VCaP (cell line): Measurements from ENCODE around the gene SKP1.
A peak's percentile ranks its signal among the peaks of the same experiment; 100 is the strongest.

Source experiments
- H3K27ac ChIP-seq: fragments of 450-650 bp; 2 replicates; pipeline ENCODE4 v1.5.1; 2017
- TF ChIP-seq, protein P1 (sequence below): fragments of 450-650 bp; conservative IDR thresholded peaks from 2 replicates; pipeline ENCODE4 v1.5.1; 2017; ENCODE audit warnings: mild to moderate bottlenecking, moderate library complexity

Gene SKP1

DNA sequence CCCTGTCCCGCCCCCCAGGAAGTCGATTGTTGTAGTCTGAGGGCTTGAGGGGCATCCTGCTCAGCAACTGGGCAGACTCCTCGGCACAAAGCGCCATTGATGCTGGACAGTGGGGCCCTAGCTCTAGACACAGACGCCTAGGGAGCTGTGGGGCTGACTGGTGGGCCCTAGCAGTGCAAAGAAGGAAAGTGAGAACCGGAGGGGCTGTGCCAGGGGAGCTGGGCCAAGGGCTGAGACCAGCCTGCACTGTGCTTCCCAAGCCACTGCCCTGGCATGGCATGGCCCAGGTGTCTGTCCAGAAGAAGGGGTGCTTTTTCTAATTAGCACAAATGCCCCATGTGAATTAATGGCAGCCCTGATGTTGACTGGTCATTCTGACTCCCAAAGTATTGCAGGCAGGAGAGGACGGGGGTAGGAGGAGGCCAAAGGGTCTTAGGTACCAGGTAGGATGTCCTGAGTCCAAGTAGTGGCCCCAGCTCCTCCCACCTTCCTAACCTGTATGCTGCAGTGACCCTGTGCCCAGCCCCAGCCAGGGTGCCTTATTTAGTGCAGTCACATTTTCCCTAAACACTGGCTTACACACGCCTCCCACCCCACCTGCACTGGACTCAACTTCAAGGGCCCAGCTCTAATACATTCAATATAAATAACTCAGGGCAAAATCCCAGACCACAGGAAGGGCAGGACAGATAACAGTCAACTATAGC lies 46.4 kb downstream of the SKP1 start:
- TF ChIP-seq, protein P1, sequence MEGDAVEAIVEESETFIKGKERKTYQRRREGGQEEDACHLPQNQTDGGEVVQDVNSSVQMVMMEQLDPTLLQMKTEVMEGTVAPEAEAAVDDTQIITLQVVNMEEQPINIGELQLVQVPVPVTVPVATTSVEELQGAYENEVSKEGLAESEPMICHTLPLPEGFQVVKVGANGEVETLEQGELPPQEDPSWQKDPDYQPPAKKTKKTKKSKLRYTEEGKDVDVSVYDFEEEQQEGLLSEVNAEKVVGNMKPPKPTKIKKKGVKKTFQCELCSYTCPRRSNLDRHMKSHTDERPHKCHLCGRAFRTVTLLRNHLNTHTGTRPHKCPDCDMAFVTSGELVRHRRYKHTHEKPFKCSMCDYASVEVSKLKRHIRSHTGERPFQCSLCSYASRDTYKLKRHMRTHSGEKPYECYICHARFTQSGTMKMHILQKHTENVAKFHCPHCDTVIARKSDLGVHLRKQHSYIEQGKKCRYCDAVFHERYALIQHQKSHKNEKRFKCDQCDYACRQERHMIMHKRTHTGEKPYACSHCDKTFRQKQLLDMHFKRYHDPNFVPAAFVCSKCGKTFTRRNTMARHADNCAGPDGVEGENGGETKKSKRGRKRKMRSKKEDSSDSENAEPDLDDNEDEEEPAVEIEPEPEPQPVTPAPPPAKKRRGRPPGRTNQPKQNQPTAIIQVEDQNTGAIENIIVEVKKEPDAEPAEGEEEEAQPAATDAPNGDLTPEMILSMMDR = no peak
- H3K27ac ChIP-seq = no peak overlapping the region

DNA sequence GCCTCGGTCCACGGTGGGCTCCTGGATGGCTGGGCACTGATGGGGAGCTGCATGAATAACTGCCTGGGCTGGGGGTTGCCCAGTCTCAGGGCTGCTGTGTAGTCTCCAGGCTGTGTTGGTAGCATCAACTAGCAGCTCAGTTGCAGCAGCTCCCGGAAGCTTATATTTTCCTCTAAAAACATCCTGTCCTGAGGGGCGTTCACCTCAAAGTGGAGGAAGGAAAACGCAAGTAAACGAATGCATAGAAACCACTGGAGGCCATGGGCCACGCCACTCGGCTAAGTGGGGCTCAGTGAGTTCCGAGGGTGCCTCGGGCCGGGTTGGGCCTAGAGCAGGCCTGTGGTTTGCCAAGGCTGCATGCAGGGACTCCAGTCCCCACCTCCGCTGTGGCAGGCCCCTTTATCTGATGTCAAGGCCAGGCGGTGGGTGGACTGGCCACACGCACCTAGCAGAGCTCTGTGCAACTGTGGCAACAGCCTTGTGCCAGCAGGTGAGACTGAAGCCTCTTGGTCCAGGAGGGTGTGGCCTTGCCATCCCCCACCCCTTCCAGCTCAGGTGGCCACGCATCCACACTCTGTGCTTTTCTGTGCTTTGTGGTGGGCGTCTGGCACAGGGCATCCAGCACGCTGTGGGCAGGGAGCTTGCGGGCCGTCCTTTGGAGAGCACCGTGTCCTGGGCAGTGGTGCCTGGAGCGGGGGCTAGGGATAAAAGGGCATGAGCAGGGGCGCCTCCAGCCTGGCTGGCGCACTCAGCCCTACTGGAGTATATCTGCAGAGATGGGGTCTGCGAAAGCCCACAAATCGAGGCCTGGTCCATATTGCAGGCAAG lies 47.1 kb downstream of the SKP1 start:
- TF ChIP-seq, protein P1 = no peak

DNA sequence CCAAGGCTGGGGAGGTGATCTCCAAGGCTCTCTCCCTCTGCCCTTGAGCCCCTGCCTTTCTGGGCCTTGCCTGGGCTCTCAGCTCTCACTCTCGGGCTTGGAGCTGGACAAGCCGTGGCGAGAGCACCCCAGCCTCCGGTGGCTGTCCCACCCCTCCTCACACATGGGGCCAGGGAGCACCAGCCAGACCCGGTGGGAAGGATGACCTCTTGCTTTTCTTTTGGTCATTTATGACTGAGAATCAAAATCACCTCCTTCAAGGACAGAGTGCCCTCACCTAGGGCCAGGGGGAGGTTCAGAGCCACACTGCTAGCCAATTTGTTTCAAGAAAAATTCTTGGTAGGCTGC lies 48.1 kb downstream of the SKP1 start:
- TF ChIP-seq, protein P1 = no peak
- H3K27ac ChIP-seq = no peak overlapping the region

More for the DNA sequence above, 47.1 kb downstream of the SKP1 start:
- H3K27ac ChIP-seq = no peak overlapping the region

DNA sequence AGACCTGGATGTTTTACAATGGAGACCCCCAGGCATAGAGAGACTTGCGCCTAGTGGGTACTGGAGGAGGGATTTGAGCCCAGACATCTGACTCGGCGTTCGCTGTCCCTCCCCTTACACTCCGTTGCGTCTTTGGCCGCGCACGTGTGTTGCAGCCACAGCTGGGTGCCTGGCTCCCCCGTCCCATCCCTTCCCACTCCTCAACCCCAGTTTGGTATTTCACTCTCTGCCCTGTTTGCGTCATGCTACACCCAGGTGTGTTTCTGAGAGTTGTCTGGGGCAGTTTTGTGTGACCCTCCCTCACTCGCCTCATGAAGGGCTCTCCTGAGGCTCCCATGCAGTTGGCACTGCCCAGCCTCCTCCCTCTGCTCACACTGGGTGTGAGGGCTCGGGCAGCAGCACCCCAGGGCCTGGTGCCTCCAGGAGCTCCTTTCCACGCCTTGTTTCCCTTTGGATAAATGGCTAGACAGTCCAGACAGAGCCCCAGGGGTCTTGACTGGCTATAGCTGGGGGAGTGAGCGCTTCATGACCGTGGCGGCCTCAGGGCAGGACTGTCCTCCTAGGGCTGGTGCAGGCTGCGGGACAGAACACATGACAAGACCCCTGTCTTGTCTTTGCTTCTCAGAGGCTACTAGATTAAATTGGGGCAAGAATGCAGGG lies 48.6 kb downstream of the SKP1 start:
- TF ChIP-seq, protein P1 = no peak
- no peak overlapping the region for H3K27ac ChIP-seq

DNA sequence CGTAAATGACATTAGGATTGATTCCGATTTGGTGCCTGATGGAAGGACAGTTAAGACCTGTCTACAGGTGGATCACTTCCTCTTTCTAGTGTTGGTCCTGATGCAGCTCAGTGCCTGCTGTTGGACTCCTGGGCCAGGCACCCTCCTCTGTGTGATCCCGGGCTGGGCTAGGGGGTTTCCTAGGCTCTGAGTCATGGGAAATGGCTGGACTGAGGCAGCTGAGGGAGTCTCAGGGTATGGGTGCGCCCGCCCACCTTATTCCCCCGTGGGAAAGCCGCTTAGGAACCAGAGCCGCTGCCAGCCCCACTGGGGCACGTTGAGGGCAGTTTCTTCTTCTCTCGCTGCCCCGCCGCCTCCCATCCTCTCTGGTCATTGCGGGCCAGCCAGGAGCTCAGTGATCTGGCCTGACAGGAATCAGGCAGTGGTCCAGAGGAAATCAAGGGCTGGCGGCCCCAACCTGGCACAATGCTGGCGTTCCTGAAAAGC lies 49.3 kb downstream of the SKP1 start:
- TF ChIP-seq, protein P1 = no peak
- H3K27ac ChIP-seq = no peak overlapping the region

DNA sequence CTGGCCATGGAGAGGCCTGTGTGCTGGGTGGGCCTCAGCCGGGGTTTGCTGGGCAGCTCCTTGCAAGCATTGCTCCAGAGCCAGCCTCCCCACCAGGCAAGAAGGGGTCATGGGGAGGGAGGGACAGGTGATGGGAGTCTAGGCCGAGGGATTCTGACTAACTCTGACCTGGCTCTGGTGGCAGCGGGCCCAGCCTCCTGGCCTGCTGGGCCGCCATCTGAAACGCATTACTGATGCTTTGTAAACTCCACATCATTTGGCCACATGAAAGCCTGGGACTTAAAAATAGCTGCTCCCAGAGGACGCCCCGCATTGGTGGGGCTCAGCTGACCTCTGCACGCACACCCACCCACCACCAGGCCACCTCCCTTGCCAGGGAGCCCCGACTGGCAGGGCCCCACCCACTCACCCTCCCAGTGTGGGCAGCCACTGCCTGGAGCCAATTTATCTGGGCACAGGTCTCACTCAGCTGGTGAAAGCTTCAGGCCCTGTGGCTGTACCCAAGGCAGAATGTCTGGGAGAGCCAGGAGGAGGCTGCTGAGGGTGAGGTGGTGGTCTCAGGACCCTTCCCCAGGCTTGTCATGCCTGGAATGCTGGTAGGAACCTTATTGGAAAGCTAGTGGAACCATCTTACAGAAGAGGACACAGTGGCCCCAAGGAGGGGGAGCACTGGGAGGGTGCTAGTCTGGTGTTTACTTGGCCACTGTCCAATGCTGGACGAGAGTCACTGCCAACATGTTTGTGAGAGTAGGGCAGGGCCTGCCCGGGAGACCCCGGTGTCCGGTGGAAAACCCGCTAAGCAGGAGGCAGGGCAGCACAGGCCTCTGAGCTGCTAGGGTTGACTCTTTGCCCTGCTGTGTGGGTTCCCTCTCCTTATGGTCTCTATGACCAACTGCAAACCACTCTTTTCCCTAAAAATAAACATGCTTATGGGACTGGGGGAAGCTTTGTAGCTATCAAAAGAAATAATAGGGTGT lies 51.4 kb downstream of the SKP1 start:
- peak overlapping the region; percentile 16; the same call in 1 of the 2 replicates for H3K27ac ChIP-seq
- TF ChIP-seq, protein P1 = no peak
